Mucosa of descending colon (tissue), 3 donors: ENCODE data around the gene ADAMTS13. TPM values are rescaled to one million over a fixed set of nuclear protein-coding genes. Genes with fewer than 3 reads are reported as not detected.

Experiments used
- ATAC-seq: fragments of 200-7000 bp; cut with Tn5 transposase; one replicate; pipeline ENCODE4 v1.9.1; 2020; ENCODE audit warnings: mild to moderate bottlenecking, moderate library complexity
- DNase-seq, 3 donors: peaks; one replicate each; pipeline ENCODE4 v3.0.0-alpha.2; 2020
- H3K36me3 ChIP-seq: fragments of 200-600 bp; one replicate; pipeline ENCODE4 v1.8.0; 2021; ENCODE audit warnings: low read depth, mild to moderate bottlenecking
- H3K4me1 ChIP-seq: fragments of 200-600 bp; one replicate; pipeline ENCODE4 v1.8.0; 2021; ENCODE audit warnings: low read depth, mild to moderate bottlenecking
- H3K4me3 ChIP-seq: fragments of 200-600 bp; one replicate; pipeline ENCODE4 v1.8.0; 2021; ENCODE audit warnings: mild to moderate bottlenecking
- H3K9me3 ChIP-seq: fragments of 200-600 bp; one replicate; pipeline ENCODE4 v1.8.0; 2021; ENCODE audit warnings: mild to moderate bottlenecking
- intact Hi-C, 2 donors: fragments of 100-400 bp; cut with DNase I in 1 of 2; cut with micrococcal nuclease in 1 of 2; formaldehyde crosslinking; loops; one replicate each; pipeline versions ENCODE4 v1.11.0 to v1.11.1; 2022; cut with DNase I, micrococcal nuclease
- total RNA-seq, 3 donors: library from RNA; stranded (reverse); fragmentation: NEBNext Ultra II Directional in 2 of 3; extraction: Animal tissue kit (Norgen Biotek cat#: 25700) in 2 of 3; gene quantifications; one replicate each; pipeline versions ENCODE4 v1.2.1 to v1.2.4, GENCODE V29; 2021 to 2023
- TF ChIP-seq, protein P1 (sequence below): fragments of 200-600 bp; IDR thresholded peaks from one replicate; pipeline ENCODE4 v1.8.0; 2022; ENCODE audit warnings: antibody characterized with exemption, mild to moderate bottlenecking
- donor health status: DM: no; HTN: no; CAD: no; lungs with moderate emphysema.
- donor health status: DM: no; HTN: no; CAD: no.
- donor health status: DM: no; HTN: yes; CAD: no.

ADAMTS13 gene
- total RNA-seq, 3 donors from 2014 or later = 3.3 to 5.0 (median 3.6) TPM

DNA sequence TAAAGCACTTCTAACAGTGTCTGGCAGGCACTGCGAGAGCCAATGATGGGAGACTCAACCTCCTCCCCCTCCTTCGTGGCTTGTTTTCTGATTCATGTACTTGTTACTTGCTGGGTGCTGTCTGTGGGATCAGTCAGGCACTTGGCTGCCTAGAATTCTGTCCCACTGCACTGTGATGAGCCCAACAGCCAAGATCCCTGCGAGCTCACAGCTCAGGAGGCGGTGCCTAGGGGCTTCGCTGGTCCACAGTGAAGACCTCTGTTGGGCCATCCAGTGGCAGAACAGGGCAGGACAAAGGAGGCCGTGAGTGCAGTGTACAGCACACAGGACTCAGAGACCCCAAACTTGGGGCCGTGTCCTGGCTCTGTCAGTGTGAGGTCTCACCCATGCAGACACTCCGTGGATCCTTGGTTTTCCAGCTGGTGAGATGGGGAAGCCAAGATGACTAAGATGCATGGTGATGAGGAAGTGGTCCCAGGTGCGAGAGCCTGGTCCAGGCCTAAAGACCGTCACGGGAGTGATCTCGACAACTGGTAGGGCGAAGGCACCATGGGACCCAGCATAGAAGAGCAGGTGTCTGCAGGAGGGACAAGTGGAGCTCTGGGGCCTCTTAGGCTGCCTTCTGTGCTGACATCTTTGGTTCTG, 83.1 kb downstream of the ADAMTS13 start:
- intact Hi-C loops = no loop called here
- Histone ChIP-seq H3K4me3 (no peak overlapping the region), H3K9me3 (peaks cover 15% of the 10 kb centered on the region), H3K4me1 (peaks cover 12% of the 10 kb centered on the region), H3K36me3 (no peaks in the 10 kb centered on the region)
- no peak for ATAC-seq
- TF ChIP-seq, protein P1, sequence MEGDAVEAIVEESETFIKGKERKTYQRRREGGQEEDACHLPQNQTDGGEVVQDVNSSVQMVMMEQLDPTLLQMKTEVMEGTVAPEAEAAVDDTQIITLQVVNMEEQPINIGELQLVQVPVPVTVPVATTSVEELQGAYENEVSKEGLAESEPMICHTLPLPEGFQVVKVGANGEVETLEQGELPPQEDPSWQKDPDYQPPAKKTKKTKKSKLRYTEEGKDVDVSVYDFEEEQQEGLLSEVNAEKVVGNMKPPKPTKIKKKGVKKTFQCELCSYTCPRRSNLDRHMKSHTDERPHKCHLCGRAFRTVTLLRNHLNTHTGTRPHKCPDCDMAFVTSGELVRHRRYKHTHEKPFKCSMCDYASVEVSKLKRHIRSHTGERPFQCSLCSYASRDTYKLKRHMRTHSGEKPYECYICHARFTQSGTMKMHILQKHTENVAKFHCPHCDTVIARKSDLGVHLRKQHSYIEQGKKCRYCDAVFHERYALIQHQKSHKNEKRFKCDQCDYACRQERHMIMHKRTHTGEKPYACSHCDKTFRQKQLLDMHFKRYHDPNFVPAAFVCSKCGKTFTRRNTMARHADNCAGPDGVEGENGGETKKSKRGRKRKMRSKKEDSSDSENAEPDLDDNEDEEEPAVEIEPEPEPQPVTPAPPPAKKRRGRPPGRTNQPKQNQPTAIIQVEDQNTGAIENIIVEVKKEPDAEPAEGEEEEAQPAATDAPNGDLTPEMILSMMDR = no peak
- peak in 1 of 3 donors; percentile 27 for DNase-seq

DNA sequence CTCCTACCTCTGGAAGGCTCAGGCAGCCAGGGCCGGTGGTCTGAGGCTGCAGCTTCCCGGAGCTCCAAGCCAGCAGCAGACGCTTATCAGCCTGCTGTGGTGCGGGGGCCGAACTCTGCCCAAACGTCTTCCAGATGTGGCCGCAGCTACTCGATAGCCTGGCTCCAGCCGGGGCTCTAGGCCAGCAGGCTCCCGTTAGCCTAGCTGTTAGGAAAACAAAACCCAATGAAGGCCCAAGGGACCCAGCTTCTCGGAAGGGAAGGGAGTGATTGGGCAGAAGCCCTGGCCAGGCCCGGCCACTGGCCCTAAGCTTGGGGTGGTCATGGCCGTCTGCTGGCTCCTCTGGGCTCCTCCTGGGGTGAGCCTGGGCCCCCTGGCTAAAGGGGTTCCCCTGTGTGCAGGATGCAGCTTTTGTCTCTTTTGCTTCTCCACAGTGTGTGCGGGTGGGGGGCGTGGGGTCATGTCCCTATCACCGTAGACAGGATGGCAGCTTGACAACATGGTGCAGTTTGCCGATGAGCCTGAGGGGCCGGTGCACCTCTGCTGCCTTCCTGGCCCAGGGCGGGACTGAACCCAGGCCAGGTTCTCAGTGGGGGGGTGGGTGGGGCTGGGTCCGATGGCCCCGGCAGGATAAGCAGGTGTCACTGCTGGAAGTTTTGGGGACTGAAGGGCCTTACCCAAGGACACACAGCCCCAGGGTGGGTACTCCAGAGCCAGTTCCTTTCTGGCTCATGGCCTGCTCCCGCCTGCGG, 83.9 kb downstream of the ADAMTS13 start:
- TF ChIP-seq, protein P1 = no peak
- no peaks in the 10 kb centered on the region for H3K36me3 ChIP-seq

GRCh38 chr9:133506653-133507038, 84.5 kb downstream of the ADAMTS13 start:
- H3K9me3 ChIP-seq = peaks cover 13% of the 10 kb centered on the region
- ATAC-seq (peak; percentile 34), DNase-seq (peak in 1 of 3 donors; percentile 68)
- TF ChIP-seq, protein P1 = no peak
- no peak overlapping the region for H3K4me3 ChIP-seq
- H3K36me3 ChIP-seq = no peaks in the 10 kb centered on the region
- peaks cover 12% of the 10 kb centered on the region for H3K4me1 ChIP-seq
- intact Hi-C loops = no loop called here

More for the DNA sequence above, 83.9 kb downstream of the ADAMTS13 start:
- intact Hi-C loops = no loop called here
- Histone ChIP-seq H3K4me1 (peaks cover 12% of the 10 kb centered on the region), H3K4me3 (no peak overlapping the region), H3K9me3 (peaks cover 15% of the 10 kb centered on the region)
- DNase-seq (peak in 1 of 3 donors; percentile 64), ATAC-seq (no peak)

DNA sequence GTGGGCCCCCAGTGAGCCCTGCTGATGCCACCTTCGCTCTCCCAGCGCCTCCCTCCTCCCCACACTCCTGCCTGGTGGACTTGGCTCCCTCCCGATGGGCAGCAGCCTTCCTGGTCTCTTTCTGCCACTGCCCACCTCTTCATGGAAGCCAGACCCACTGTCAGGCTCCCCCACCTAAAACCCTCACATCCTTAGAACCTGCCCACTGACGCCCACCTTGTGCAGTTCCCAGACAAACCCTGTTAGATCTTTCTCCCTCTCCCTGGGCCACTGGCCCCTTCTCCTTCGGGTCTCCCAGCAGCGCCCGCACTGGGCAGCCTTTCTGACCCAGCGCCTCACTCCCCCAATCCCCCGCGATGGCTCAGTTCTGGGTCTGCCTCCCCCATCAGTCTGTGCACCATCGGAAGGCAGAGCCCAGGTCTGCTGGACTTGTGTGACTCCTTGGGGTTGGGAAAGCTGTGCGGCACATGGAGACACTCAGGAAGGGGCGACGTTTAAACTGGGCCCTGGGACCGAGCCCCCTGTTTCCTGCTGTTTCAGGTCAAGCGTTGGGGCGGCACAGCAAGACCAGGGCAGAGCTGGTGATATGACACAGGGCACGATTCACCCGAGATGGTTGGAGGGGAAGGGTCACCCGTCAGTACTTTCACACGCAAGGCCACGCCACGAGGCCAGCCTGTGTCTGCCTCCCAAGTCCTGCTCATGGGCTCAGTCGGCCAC, 85.2 kb downstream of the ADAMTS13 start:
- DNase-seq (peak in 1 of 3 donors; percentile 35), ATAC-seq (no peak)
- intact Hi-C loops = no loop called here
- Histone ChIP-seq H3K4me1 (peaks cover 12% of the 10 kb centered on the region), H3K9me3 (peaks cover 6% of the 10 kb centered on the region), H3K36me3 (no peaks in the 10 kb centered on the region), H3K4me3 (no peak overlapping the region)
- TF ChIP-seq, protein P1 = no peak

- intact Hi-C loops = no loop called here
- no peak for ATAC-seq
- Histone ChIP-seq H3K4me3 (no peak overlapping the region), H3K9me3 (no peaks in the 10 kb centered on the region), H3K36me3 (no peaks in the 10 kb centered on the region), H3K4me1 (peaks cover 12% of the 10 kb centered on the region)
- peak in 1 of 3 donors; percentile 31 for DNase-seq
- TF ChIP-seq, protein P1 = no peak
Observed at GRCh38 chr9:133508046-133508445, 85.9 kb downstream of the ADAMTS13 start.

Other genes with a start within 250 kb of the ADAMTS13 start
- gene OBP2B, start 213.1 kb upstream of the ADAMTS13 start, total RNA-seq = not detected
- gene ABO, start 147.2 kb upstream of the ADAMTS13 start, total RNA-seq = 100 to 1,000 TPM in 2 of 3 donors, 10 to 100 TPM in 1; 25.6 to 114 (median 102) TPM
- 10 to 100 TPM; 23.7 to 24.7 (median 24.0) TPM for gene SURF6, start 86.2 kb upstream of the ADAMTS13 start, total RNA-seq
- gene MED22, start 74.2 kb upstream of the ADAMTS13 start, total RNA-seq = 10 to 100 TPM; 19.8 to 33.6 (median 21.3) TPM
- gene RPL7A, start 74.1 kb upstream of the ADAMTS13 start, total RNA-seq = 1,000 to 10,000 TPM; 1,420 to 1,482 (median 1,457) TPM
- 10 to 100 TPM; 45.4 to 63.0 (median 52.2) TPM for gene SURF1, start 65.9 kb upstream of the ADAMTS13 start, total RNA-seq
- 10 to 100 TPM in 2 of 3 donors, 1 to 10 TPM in 1; 8.7 to 15.0 (median 11.4) TPM for gene SURF2, start 65.8 kb upstream of the ADAMTS13 start, total RNA-seq
- gene SURF4, start 46.3 kb upstream of the ADAMTS13 start, total RNA-seq = 100 to 1,000 TPM; 117 to 165 (median 149) TPM
- gene STKLD1, start 46.0 kb upstream of the ADAMTS13 start, total RNA-seq = 1 to 10 TPM in 2 of 3 donors, under 1 TPM in 1; 0.41 to 1.4 (median 1.3) TPM
- 10 to 100 TPM; 18.7 to 26.0 (median 20.1) TPM for gene REXO4, start 4.4 kb upstream of the ADAMTS13 start, total RNA-seq
- gene CACFD1, start 37.6 kb downstream of the ADAMTS13 start, total RNA-seq = 10 to 100 TPM; 42.7 to 84.2 (median 54.1) TPM
- 1 to 10 TPM; 2.6 to 5.3 (median 2.8) TPM for gene SLC2A6, start 56.7 kb downstream of the ADAMTS13 start, total RNA-seq
- not detected for gene MYMK, start 102.6 kb downstream of the ADAMTS13 start, total RNA-seq
- gene ADAMTSL2, start 112.3 kb downstream of the ADAMTS13 start, total RNA-seq = 1 to 10 TPM; 1.3 to 2.7 (median 1.5) TPM
- 1 to 10 TPM; 2.0 to 3.9 (median 3.8) TPM for gene FAM163B, start 187.0 kb downstream of the ADAMTS13 start, total RNA-seq
- not detected for gene DBH, start 214.0 kb downstream of the ADAMTS13 start, total RNA-seq